Nephron (organoid): Measurements from ENCODE around the gene CHL1.

Source experiments
- H3K27ac Mint-ChIP-seq, 3 experiments: 2 replicates each; pipeline ENCODE4 v1.8.0; 2020; ENCODE audit warnings: mixed read lengths in 3 of 3, mild to moderate bottlenecking in 2 of 3, moderate library complexity in 1 of 3
- H3K27me3 Mint-ChIP-seq: 2 replicates; pipeline ENCODE4 v1.8.0; 2021; ENCODE audit warnings: low read depth, mild to moderate bottlenecking, moderate library complexity, mixed read lengths
- H3K36me3 Mint-ChIP-seq: 2 replicates; pipeline ENCODE4 v1.8.0; 2020; ENCODE audit warnings: low read depth, mixed read lengths
- H3K4me1 Mint-ChIP-seq: 2 replicates; pipeline ENCODE4 v1.8.0; 2020; ENCODE audit warnings: mixed read lengths
- H3K4me3 Mint-ChIP-seq, 3 experiments: 2 replicates each; pipeline ENCODE4 v1.8.0; 2020; ENCODE audit warnings: mild to moderate bottlenecking in 3 of 3, mixed read lengths in 3 of 3, moderate library complexity in 2 of 3
- H3K9me3 Mint-ChIP-seq: 2 replicates; pipeline ENCODE4 v1.8.0; 2020; ENCODE audit warnings: mixed read lengths
- CTCF ChIP-seq, 3 experiments: fragments of 200-600 bp; sonication (generic); IDR thresholded peaks; one replicate each; pipeline ENCODE4 v1.5.0; 2021; ENCODE audit warnings: antibody characterized with exemption in 3 of 3; ENCODE audit not compliant: unreplicated experiment in 3 of 3

CHL1 gene

GRCh38 chr3:453106-453505 is 256.5 kb downstream of the CHL1 start:
- no peak overlapping the region for H3K27ac Mint-ChIP-seq
- TF ChIP-seq CTCF (IDR thresholded peaks at IDR 0.05; ENCODE audit: unreplicated experiment in 3 of 3): no peak
- peaks cover 7% of the 10 kb centered on the region for H3K4me1 Mint-ChIP-seq
- no peaks in the 10 kb centered on the region for H3K9me3 Mint-ChIP-seq
- H3K27me3 Mint-ChIP-seq: no peaks in the 10 kb centered on the region
- no peaks in the 10 kb centered on the region for H3K36me3 Mint-ChIP-seq
- no peak overlapping the region for H3K4me3 Mint-ChIP-seq

- Mint-ChIP-seq H3K4me1 (peaks cover 26% of the 10 kb centered on the region), H3K9me3 (no peaks in the 10 kb centered on the region), H3K27me3 (no peaks in the 10 kb centered on the region), H3K36me3 (no peaks in the 10 kb centered on the region), H3K4me3 (no peak overlapping the region), H3K27ac (no peak overlapping the region)
- TF ChIP-seq CTCF (IDR thresholded peaks at IDR 0.05; ENCODE audit: unreplicated experiment in 3 of 3): no peak
Observed at GRCh38 chr3:454986-455385, 258.4 kb downstream of the CHL1 start.

GRCh38 chr3:458124-458523 is 261.6 kb downstream of the CHL1 start:
- H3K27ac Mint-ChIP-seq: peak overlapping the region in 1 of 3 experiments; percentile 13
- H3K9me3 Mint-ChIP-seq: no peaks in the 10 kb centered on the region
- no peaks in the 10 kb centered on the region for H3K36me3 Mint-ChIP-seq
- H3K4me1 Mint-ChIP-seq: peaks cover 44% of the 10 kb centered on the region
- TF ChIP-seq CTCF (IDR thresholded peaks at IDR 0.05; ENCODE audit: unreplicated experiment in 3 of 3): no peak
- H3K4me3 Mint-ChIP-seq: peak overlapping the region in 1 of 3 experiments; percentile 18
- no peaks in the 10 kb centered on the region for H3K27me3 Mint-ChIP-seq

- H3K9me3 Mint-ChIP-seq: no peaks in the 10 kb centered on the region
Observed at GRCh38 chr3:458653-459310, 262.2 kb downstream of the CHL1 start.

More at GRCh38 chr3:458653-459310, 262.2 kb downstream of the CHL1 start:
- peak overlapping the region in 1 of 3 experiments; percentile 13 for H3K27ac Mint-ChIP-seq
- H3K36me3 Mint-ChIP-seq: no peaks in the 10 kb centered on the region
- H3K4me1 Mint-ChIP-seq: peaks cover 47% of the 10 kb centered on the region
- no peak for TF ChIP-seq CTCF (IDR thresholded peaks at IDR 0.05; ENCODE audit: unreplicated experiment in 3 of 3)
- H3K27me3 Mint-ChIP-seq: no peaks in the 10 kb centered on the region
- peak overlapping the region in 1 of 3 experiments; percentile 18 for H3K4me3 Mint-ChIP-seq
